ENCODE data around the gene SENP1.

DNA sequence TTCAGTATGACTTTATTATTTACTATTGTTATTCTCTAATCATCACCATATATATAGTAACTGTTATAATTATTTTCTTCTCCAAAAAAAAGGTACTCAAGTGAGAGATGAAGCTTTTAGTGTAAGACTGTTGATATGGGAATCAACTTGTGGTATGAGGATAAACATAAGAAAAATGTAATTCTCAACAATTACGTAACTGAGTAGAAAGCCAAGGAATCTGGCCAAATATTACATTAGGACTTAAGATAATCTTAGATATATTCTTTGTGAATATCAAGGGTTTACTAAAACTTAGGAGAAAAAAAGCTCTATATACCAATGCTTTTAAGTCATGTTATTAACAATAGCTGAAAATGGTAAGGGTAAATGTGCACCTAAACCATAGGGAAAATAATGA lies 13.3 kb downstream of the SENP1 start:
- TF ChIP-seq POLR2AphosphoS5 (IDR thresholded peaks at IDR 0.05; ENCODE audit: borderline replicate concordance, low read depth, low read length) (no peak), EZH2 (IDR thresholded peaks at IDR 0.05) (no peak), FOXP2 (optimal IDR thresholded peaks at IDR 0.05; ENCODE audit: control extremely low read depth, extremely low read length, insufficient read depth) (no peak)

All from SK-N-MC (cell line).